A673 (cell line): ENCODE data around the gene ZNF157.

Experiments
- CTCF ChIP-seq: fragments of 300-800, 200-600 bp; sonication (generic); conservative IDR thresholded peaks from 2 replicates; pipeline ENCODE4 v1.5.1; 2017; ENCODE audit warnings: low read depth, mild to moderate bottlenecking, antibody characterized with exemption, low read length, moderate library complexity, mixed read lengths
- EZH2 ChIP-seq: fragments of 200-600 bp; sonication (generic); IDR thresholded peaks from 2 replicates; pipeline ENCODE4 v1.6.1; 2017; ENCODE audit warnings: borderline replicate concordance, low read depth, mild to moderate bottlenecking, mixed read lengths, antibody characterized with exemption, low read length; ENCODE audit not compliant: poor library complexity, severe bottlenecking

- TF ChIP-seq CTCF = no peak
- no peak for TF ChIP-seq EZH2
Observed at GRCh38 chrX:47380268-47380667, 9.9 kb downstream of the ZNF157 start.
